Activated CD8-positive, alpha-beta memory T cell treated with anti-CD3 and anti-CD28 coated beads, Interleukin-2, amount 50 U/mL, for 48 hours (primary cell): Measurements from ENCODE around the gene TNFSF12.

ENCODE experiments used
- DNase-seq: peaks from one replicate; pipeline ENCODE4 v3.0.0-alpha.2; 2020

Gene TNFSF12

GRCh38 chr17:7548585-7549400, at the start of gene TNFSF12:
Gene TNFSF12, plus strand, starts transcription at chr17:7549058. Its CDS starts 96 bp downstream, at chr17:7549154.
- peak; percentile 81 for DNase-seq

GRCh38 chr17:7499161-7499560, 49.7 kb upstream of the TNFSF12 start:
- no peak for DNase-seq

- no peak for DNase-seq
Observed at GRCh38 chr17:7501729-7502128, 47.1 kb upstream of the TNFSF12 start.

- no peak for DNase-seq
Observed at GRCh38 chr17:7502171-7502847, 46.5 kb upstream of the TNFSF12 start.

GRCh38 chr17:7502987-7503386, 45.9 kb upstream of the TNFSF12 start:
- DNase-seq: no peak

- DNase-seq: no peak
Observed at GRCh38 chr17:7503521-7503920, 45.3 kb upstream of the TNFSF12 start.

- DNase-seq: no peak
Observed at GRCh38 chr17:7508145-7508544, 40.7 kb upstream of the TNFSF12 start.

- DNase-seq: no peak
Observed at GRCh38 chr17:7508846-7509245, 40.0 kb upstream of the TNFSF12 start.

- no peak for DNase-seq
Observed at GRCh38 chr17:7509937-7510336, 38.9 kb upstream of the TNFSF12 start.

GRCh38 chr17:7511108-7511507, 37.8 kb upstream of the TNFSF12 start:
- no peak for DNase-seq

GRCh38 chr17:7512105-7512504, 36.8 kb upstream of the TNFSF12 start:
- DNase-seq: no peak

GRCh38 chr17:7512824-7513540, 35.9 kb upstream of the TNFSF12 start:
- no peak for DNase-seq

- DNase-seq: no peak
Observed at GRCh38 chr17:7513850-7514419, 34.9 kb upstream of the TNFSF12 start.

GRCh38 chr17:7515911-7516610, 32.8 kb upstream of the TNFSF12 start:
- DNase-seq: no peak

- DNase-seq: peak; percentile 77
Observed at GRCh38 chr17:7523033-7523432, 25.8 kb upstream of the TNFSF12 start.

GRCh38 chr17:7528842-7529241, 20.0 kb upstream of the TNFSF12 start:
- DNase-seq: no peak

GRCh38 chr17:7530023-7530900, 18.6 kb upstream of the TNFSF12 start:
- no peak for DNase-seq

- no peak for DNase-seq
Observed at GRCh38 chr17:7538050-7538449, 10.8 kb upstream of the TNFSF12 start.

GRCh38 chr17:7538891-7539545, 9.8 kb upstream of the TNFSF12 start:
- DNase-seq: no peak

GRCh38 chr17:7541074-7541621, 7.7 kb upstream of the TNFSF12 start:
- DNase-seq: no peak

- DNase-seq: no peak
Observed at GRCh38 chr17:7544911-7545310, 3.9 kb upstream of the TNFSF12 start.
